Measurements from ENCODE around the gene DPY19L3. TPM values are rescaled to one million over a fixed set of nuclear protein-coding genes. Genes with fewer than 3 reads are reported as not detected.
A peak's percentile ranks its signal among the peaks of the same experiment; 100 is the strongest.

The DPY19L3 gene
- total and polyA plus RNA-seq, 2 donors from 2014 or later = 4.7 to 36.7 TPM

- H3K27ac ChIP-seq (ENCODE audit: low read depth in 2 of 2, low read length in 2 of 2) = no peak overlapping the region
- intact Hi-C loops (cut with DNase I) = no loop called here
- peak in 1 of 5 donors; percentile 18 for DNase-seq
- H3K4me1 ChIP-seq (ENCODE audit: control insufficient read depth in 2 of 3, insufficient read depth in 2 of 3, low read depth in 1 of 3, low read length in 3 of 3) = no peaks in the 10 kb centered on the region
- no peak overlapping the region for H3K4me3 ChIP-seq (ENCODE audit: low read length in 3 of 3)
- H3K36me3 ChIP-seq (ENCODE audit: control insufficient read depth in 2 of 3, insufficient read depth in 3 of 3, low read length in 3 of 3) = no peaks in the 10 kb centered on the region
- no peak overlapping the region for H3K9ac ChIP-seq (ENCODE audit: low read length in 3 of 3)
- no peaks in the 10 kb centered on the region for H3K27me3 ChIP-seq (ENCODE audit: control insufficient read depth, insufficient read depth, low read length)
- TF ChIP-seq CTCF (IDR thresholded peaks at IDR 0.05; ENCODE audit: borderline replicate concordance, extremely low read depth, insufficient read depth) = no peak
- no peak for FAIRE-seq
- no peaks in the 10 kb centered on the region for H3K9me3 ChIP-seq (ENCODE audit: control insufficient read depth in 2 of 3, insufficient read depth in 1 of 3, low read length in 3 of 3)
Observed at GRCh38 chr19:32392901-32393300, 12.7 kb upstream of the DPY19L3 start.

- Histone ChIP-seq H3K36me3 (ENCODE audit: control insufficient read depth in 2 of 3, insufficient read depth in 3 of 3, low read length in 3 of 3) (no peaks in the 10 kb centered on the region), H3K9ac (ENCODE audit: low read length in 3 of 3) (no peak overlapping the region), H3K4me1 (ENCODE audit: control insufficient read depth in 2 of 3, insufficient read depth in 2 of 3, low read depth in 1 of 3, low read length in 3 of 3) (no peaks in the 10 kb centered on the region), H3K27ac (ENCODE audit: low read depth in 2 of 2, low read length in 2 of 2) (no peak overlapping the region), H3K9me3 (ENCODE audit: control insufficient read depth in 2 of 3, insufficient read depth in 1 of 3, low read length in 3 of 3) (no peaks in the 10 kb centered on the region), H3K27me3 (ENCODE audit: control insufficient read depth, insufficient read depth, low read length) (no peaks in the 10 kb centered on the region), H3K4me3 (ENCODE audit: low read length in 3 of 3) (no peak overlapping the region)
- FAIRE-seq (no peak), DNase-seq (no peak)
- no peak for TF ChIP-seq CTCF (IDR thresholded peaks at IDR 0.05; ENCODE audit: borderline replicate concordance, extremely low read depth, insufficient read depth)
- intact Hi-C loops (cut with DNase I) = no loop called here
Observed at GRCh38 chr19:32396046-32396652, 9.4 kb upstream of the DPY19L3 start.

- no peaks in the 10 kb centered on the region for H3K9me3 ChIP-seq (ENCODE audit: control insufficient read depth in 2 of 3, insufficient read depth in 1 of 3, low read length in 3 of 3)
- no peak for TF ChIP-seq CTCF (IDR thresholded peaks at IDR 0.05; ENCODE audit: borderline replicate concordance, extremely low read depth, insufficient read depth)
- H3K36me3 ChIP-seq (ENCODE audit: control insufficient read depth in 2 of 3, insufficient read depth in 3 of 3, low read length in 3 of 3) = no peaks in the 10 kb centered on the region
- no peak overlapping the region for H3K4me3 ChIP-seq (ENCODE audit: low read length in 3 of 3)
- no peak overlapping the region for H3K27ac ChIP-seq (ENCODE audit: low read depth in 2 of 2, low read length in 2 of 2)
- H3K9ac ChIP-seq (ENCODE audit: low read length in 3 of 3) = no peak overlapping the region
- DNase-seq = peak in 3 of 5 donors; percentile 51 to 81 (median 65)
- H3K27me3 ChIP-seq (ENCODE audit: control insufficient read depth, insufficient read depth, low read length) = no peaks in the 10 kb centered on the region
- intact Hi-C loops (cut with DNase I) = no loop called here
- no peak for FAIRE-seq
- no peaks in the 10 kb centered on the region for H3K4me1 ChIP-seq (ENCODE audit: control insufficient read depth in 2 of 3, insufficient read depth in 2 of 3, low read depth in 1 of 3, low read length in 3 of 3)
Observed at GRCh38 chr19:32397671-32398101, 7.9 kb upstream of the DPY19L3 start.

GRCh38 chr19:32401992-32402391 lies 3.6 kb upstream of the DPY19L3 start:
- Histone ChIP-seq H3K9ac (ENCODE audit: low read length in 3 of 3) (no peak overlapping the region), H3K27me3 (ENCODE audit: control insufficient read depth, insufficient read depth, low read length) (no peaks in the 10 kb centered on the region), H3K36me3 (ENCODE audit: control insufficient read depth in 2 of 3, insufficient read depth in 3 of 3, low read length in 3 of 3) (no peaks in the 10 kb centered on the region), H3K27ac (ENCODE audit: low read depth in 2 of 2, low read length in 2 of 2) (no peak overlapping the region), H3K4me1 (ENCODE audit: control insufficient read depth in 2 of 3, insufficient read depth in 2 of 3, low read depth in 1 of 3, low read length in 3 of 3) (peaks cover 0 to 5% (median 3%) of the 10 kb centered on the region in 3 donors), H3K9me3 (ENCODE audit: control insufficient read depth in 2 of 3, insufficient read depth in 1 of 3, low read length in 3 of 3) (no peaks in the 10 kb centered on the region), H3K4me3 (ENCODE audit: low read length in 3 of 3) (no peak overlapping the region)
- intact Hi-C loops (cut with DNase I) = no loop called here
- FAIRE-seq (no peak), DNase-seq (no peak)
- no peak for TF ChIP-seq CTCF (IDR thresholded peaks at IDR 0.05; ENCODE audit: borderline replicate concordance, extremely low read depth, insufficient read depth)
